A673 (cell line): ENCODE data around the gene SH3RF3.

Experiments
- EZH2 ChIP-seq: fragments of 200-600 bp; sonication (generic); IDR thresholded peaks from 2 replicates; pipeline ENCODE4 v1.6.1; 2017; ENCODE audit warnings: borderline replicate concordance, low read depth, mild to moderate bottlenecking, mixed read lengths, antibody characterized with exemption, low read length; ENCODE audit not compliant: poor library complexity, severe bottlenecking
- TF ChIP-seq, protein P1 (sequence below): fragments of 300-800, 200-600 bp; sonication (generic); conservative IDR thresholded peaks from 2 replicates; pipeline ENCODE4 v1.5.1; 2017; ENCODE audit warnings: low read depth, mild to moderate bottlenecking, antibody characterized with exemption, low read length, moderate library complexity, mixed read lengths

DNA sequence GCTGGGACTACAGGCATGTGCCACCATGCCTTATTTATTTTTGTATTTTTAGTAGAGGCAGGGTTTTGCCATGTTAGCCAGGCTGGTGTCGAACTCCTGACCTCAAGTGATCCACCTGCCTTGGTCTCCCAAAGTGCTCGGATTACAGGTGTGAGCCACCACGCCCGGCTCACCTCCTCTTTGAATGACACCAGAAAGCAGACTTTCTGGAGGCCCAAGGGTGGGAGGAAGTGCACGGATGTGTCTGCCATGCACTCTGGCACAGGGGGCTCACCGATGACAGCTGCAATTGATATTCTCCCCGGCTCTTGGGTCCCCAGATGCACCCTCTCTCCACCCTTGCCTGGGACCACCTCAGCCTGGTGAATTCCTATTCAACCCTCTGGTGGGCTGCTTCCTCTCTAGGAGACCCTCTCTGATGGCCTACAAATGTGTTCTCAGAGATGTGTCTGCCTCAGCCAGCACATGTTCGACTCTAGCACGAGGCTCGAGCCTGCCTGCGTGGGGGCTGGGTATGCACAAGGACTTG lies 397.5 kb downstream of the SH3RF3 start:
- TF ChIP-seq EZH2: no peak
- TF ChIP-seq, protein P1, sequence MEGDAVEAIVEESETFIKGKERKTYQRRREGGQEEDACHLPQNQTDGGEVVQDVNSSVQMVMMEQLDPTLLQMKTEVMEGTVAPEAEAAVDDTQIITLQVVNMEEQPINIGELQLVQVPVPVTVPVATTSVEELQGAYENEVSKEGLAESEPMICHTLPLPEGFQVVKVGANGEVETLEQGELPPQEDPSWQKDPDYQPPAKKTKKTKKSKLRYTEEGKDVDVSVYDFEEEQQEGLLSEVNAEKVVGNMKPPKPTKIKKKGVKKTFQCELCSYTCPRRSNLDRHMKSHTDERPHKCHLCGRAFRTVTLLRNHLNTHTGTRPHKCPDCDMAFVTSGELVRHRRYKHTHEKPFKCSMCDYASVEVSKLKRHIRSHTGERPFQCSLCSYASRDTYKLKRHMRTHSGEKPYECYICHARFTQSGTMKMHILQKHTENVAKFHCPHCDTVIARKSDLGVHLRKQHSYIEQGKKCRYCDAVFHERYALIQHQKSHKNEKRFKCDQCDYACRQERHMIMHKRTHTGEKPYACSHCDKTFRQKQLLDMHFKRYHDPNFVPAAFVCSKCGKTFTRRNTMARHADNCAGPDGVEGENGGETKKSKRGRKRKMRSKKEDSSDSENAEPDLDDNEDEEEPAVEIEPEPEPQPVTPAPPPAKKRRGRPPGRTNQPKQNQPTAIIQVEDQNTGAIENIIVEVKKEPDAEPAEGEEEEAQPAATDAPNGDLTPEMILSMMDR: no peak
